ENCODE measurements around the gene SRRM4. TPM values are rescaled to one million over a fixed set of nuclear protein-coding genes. Genes with fewer than 3 reads are reported as not detected.

The SRRM4 gene
- total RNA-seq, 1 experiment from 2014 or later: 0.96 TPM

GRCh38 chr12:119130523-119130922 lies 149.2 kb downstream of the SRRM4 start:
- Mint-ChIP-seq H3K9me3 (peaks cover 58% of the 10 kb centered on the region), H3K4me3 (no peak overlapping the region), H3K4me1 (no peaks in the 10 kb centered on the region), H3K27ac (no peak overlapping the region), H3K27me3 (ENCODE audit: low read depth) (peaks cover 3% of the 10 kb centered on the region; the same call in 1 of the 2 replicates), H3K36me3 (peaks cover 42% of the 10 kb centered on the region)
- ChIA-PET CTCF (interaction anchor here (0.6 kb wide), 1 partner anchor 87 kb away, joined by 3 read pairs; no protein-coding TSS in a partner anchor), POLR2A (no interaction called here)
- DNase-seq (ENCODE audit: low spot score) (no peak), ATAC-seq (no peak)
- TF ChIP-seq ESRRA (CRISPR knock-in tag; IDR thresholded peaks at IDR 0.05; ENCODE audit: borderline replicate concordance): no peak
- TF ChIP-seq, protein P1, sequence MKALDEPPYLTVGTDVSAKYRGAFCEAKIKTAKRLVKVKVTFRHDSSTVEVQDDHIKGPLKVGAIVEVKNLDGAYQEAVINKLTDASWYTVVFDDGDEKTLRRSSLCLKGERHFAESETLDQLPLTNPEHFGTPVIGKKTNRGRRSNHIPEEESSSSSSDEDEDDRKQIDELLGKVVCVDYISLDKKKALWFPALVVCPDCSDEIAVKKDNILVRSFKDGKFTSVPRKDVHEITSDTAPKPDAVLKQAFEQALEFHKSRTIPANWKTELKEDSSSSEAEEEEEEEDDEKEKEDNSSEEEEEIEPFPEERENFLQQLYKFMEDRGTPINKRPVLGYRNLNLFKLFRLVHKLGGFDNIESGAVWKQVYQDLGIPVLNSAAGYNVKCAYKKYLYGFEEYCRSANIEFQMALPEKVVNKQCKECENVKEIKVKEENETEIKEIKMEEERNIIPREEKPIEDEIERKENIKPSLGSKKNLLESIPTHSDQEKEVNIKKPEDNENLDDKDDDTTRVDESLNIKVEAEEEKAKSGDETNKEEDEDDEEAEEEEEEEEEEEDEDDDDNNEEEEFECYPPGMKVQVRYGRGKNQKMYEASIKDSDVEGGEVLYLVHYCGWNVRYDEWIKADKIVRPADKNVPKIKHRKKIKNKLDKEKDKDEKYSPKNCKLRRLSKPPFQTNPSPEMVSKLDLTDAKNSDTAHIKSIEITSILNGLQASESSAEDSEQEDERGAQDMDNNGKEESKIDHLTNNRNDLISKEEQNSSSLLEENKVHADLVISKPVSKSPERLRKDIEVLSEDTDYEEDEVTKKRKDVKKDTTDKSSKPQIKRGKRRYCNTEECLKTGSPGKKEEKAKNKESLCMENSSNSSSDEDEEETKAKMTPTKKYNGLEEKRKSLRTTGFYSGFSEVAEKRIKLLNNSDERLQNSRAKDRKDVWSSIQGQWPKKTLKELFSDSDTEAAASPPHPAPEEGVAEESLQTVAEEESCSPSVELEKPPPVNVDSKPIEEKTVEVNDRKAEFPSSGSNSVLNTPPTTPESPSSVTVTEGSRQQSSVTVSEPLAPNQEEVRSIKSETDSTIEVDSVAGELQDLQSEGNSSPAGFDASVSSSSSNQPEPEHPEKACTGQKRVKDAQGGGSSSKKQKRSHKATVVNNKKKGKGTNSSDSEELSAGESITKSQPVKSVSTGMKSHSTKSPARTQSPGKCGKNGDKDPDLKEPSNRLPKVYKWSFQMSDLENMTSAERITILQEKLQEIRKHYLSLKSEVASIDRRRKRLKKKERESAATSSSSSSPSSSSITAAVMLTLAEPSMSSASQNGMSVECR (CRISPR knock-in tag; IDR thresholded peaks at IDR 0.05; ENCODE audit: borderline replicate concordance): no peak
- TF ChIP-seq TP53 (CRISPR knock-in tag; IDR thresholded peaks at IDR 0.05): no peak

DNA sequence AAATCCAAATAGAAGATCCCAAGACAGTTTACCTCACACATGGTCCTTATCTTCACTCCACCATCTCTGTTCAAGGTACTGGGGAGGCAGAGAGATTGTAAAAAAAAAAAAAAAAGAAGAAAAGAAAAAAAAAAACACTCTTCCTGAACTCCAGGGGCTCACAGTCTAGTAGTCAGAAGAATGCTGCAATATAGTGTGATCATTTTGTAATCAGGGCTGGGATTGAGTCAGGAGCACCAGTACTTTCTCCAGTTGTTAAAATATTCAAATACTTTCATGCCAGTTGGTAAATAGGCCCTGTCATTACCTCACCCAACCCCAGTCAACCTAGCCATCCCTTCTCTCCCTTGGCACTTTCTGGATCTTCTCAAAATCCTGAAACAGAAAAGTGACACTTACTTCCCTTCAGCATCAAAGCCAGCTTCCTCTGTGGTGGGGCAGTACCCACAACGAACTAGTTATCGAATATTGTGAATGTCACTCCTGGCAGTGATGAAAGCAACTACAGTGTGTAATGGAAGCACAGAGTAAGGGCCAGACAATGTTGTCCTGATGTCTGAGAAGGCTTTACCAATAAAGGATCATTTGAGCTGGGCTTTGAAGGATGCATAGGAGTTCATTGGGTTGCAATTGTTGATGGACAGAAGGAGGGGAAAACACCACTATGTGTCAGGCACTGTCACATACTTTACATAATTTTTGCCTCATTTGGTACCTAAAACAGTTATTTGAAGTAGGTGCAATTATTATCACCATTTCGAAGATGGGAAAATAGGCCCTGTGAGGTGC lies 153.1 kb downstream of the SRRM4 start:
- Mint-ChIP-seq H3K27me3 (ENCODE audit: low read depth) (peaks cover 3% of the 10 kb centered on the region; the same call in 1 of the 2 replicates), H3K4me1 (no peaks in the 10 kb centered on the region), H3K27ac (no peak overlapping the region), H3K9me3 (peaks cover 57% of the 10 kb centered on the region), H3K36me3 (peaks cover 55% of the 10 kb centered on the region), H3K4me3 (no peak overlapping the region)
- CTCF ChIA-PET: no interaction called here
- ATAC-seq (no peak), DNase-seq (ENCODE audit: low spot score) (no peak)
- TF ChIP-seq, protein P2, sequence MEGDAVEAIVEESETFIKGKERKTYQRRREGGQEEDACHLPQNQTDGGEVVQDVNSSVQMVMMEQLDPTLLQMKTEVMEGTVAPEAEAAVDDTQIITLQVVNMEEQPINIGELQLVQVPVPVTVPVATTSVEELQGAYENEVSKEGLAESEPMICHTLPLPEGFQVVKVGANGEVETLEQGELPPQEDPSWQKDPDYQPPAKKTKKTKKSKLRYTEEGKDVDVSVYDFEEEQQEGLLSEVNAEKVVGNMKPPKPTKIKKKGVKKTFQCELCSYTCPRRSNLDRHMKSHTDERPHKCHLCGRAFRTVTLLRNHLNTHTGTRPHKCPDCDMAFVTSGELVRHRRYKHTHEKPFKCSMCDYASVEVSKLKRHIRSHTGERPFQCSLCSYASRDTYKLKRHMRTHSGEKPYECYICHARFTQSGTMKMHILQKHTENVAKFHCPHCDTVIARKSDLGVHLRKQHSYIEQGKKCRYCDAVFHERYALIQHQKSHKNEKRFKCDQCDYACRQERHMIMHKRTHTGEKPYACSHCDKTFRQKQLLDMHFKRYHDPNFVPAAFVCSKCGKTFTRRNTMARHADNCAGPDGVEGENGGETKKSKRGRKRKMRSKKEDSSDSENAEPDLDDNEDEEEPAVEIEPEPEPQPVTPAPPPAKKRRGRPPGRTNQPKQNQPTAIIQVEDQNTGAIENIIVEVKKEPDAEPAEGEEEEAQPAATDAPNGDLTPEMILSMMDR (IDR thresholded peaks at IDR 0.05): no peak
- no peak for TF ChIP-seq ZNF512 (CRISPR knock-in tag; IDR thresholded peaks at IDR 0.05; ENCODE audit: borderline replicate concordance)
- POLR2A ChIA-PET: no interaction called here

- no peaks in the 10 kb centered on the region for H3K4me1 Mint-ChIP-seq
- H3K36me3 Mint-ChIP-seq: peaks cover 48% of the 10 kb centered on the region
- no peaks in the 10 kb centered on the region for H3K27me3 Mint-ChIP-seq (ENCODE audit: low read depth)
- H3K4me3 Mint-ChIP-seq: no peak overlapping the region
- CTCF ChIA-PET: interaction anchor here (0.9 to 1.7 kb wide), 3 partner anchors 11 to 276 kb away, joined by 3 to 6 read pairs (median 3); no protein-coding TSS in a partner anchor
- POLR2A ChIA-PET: interaction anchor here (0.6 to 0.8 kb wide), 3 partner anchors 133 to 1830 kb away, joined by 3 read pairs; no protein-coding TSS in a partner anchor
- H3K27ac Mint-ChIP-seq: no peak overlapping the region
- ATAC-seq (no peak), DNase-seq (ENCODE audit: low spot score) (no peak)
- peaks cover 38% of the 10 kb centered on the region for H3K9me3 Mint-ChIP-seq
- TF ChIP-seq, protein P3, sequence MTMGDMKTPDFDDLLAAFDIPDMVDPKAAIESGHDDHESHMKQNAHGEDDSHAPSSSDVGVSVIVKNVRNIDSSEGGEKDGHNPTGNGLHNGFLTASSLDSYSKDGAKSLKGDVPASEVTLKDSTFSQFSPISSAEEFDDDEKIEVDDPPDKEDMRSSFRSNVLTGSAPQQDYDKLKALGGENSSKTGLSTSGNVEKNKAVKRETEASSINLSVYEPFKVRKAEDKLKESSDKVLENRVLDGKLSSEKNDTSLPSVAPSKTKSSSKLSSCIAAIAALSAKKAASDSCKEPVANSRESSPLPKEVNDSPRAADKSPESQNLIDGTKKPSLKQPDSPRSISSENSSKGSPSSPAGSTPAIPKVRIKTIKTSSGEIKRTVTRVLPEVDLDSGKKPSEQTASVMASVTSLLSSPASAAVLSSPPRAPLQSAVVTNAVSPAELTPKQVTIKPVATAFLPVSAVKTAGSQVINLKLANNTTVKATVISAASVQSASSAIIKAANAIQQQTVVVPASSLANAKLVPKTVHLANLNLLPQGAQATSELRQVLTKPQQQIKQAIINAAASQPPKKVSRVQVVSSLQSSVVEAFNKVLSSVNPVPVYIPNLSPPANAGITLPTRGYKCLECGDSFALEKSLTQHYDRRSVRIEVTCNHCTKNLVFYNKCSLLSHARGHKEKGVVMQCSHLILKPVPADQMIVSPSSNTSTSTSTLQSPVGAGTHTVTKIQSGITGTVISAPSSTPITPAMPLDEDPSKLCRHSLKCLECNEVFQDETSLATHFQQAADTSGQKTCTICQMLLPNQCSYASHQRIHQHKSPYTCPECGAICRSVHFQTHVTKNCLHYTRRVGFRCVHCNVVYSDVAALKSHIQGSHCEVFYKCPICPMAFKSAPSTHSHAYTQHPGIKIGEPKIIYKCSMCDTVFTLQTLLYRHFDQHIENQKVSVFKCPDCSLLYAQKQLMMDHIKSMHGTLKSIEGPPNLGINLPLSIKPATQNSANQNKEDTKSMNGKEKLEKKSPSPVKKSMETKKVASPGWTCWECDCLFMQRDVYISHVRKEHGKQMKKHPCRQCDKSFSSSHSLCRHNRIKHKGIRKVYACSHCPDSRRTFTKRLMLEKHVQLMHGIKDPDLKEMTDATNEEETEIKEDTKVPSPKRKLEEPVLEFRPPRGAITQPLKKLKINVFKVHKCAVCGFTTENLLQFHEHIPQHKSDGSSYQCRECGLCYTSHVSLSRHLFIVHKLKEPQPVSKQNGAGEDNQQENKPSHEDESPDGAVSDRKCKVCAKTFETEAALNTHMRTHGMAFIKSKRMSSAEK (CRISPR knock-in tag; IDR thresholded peaks at IDR 0.05; ENCODE audit: borderline replicate concordance): no peak
- TF ChIP-seq, protein P4, sequence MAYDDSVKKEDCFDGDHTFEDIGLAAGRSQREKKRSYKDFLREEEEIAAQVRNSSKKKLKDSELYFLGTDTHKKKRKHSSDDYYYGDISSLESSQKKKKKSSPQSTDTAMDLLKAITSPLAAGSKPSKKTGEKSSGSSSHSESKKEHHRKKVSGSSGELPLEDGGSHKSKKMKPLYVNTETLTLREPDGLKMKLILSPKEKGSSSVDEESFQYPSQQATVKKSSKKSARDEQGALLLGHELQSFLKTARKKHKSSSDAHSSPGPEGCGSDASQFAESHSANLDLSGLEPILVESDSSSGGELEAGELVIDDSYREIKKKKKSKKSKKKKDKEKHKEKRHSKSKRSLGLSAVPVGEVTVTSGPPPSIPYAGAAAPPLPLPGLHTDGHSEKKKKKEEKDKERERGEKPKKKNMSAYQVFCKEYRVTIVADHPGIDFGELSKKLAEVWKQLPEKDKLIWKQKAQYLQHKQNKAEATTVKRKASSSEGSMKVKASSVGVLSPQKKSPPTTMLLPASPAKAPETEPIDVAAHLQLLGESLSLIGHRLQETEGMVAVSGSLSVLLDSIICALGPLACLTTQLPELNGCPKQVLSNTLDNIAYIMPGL (CRISPR knock-in tag; IDR thresholded peaks at IDR 0.05): no peak
- no peak for TF ChIP-seq AR (CRISPR knock-in tag; IDR thresholded peaks at IDR 0.05)
- no peak for TF ChIP-seq ZBTB21 (CRISPR knock-in tag; IDR thresholded peaks at IDR 0.05; ENCODE audit: borderline replicate concordance)
- TF ChIP-seq, protein P5, sequence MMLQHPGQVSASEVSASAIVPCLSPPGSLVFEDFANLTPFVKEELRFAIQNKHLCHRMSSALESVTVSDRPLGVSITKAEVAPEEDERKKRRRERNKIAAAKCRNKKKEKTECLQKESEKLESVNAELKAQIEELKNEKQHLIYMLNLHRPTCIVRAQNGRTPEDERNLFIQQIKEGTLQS (CRISPR knock-in tag; conservative IDR thresholded peaks at IDR 0.05): no peak
Observed at GRCh38 chr12:119136811-119137410, 155.6 kb downstream of the SRRM4 start.

Data from WTC11 (cell line).